Body of pancreas (tissue), 4 donors: ENCODE data around the gene TNRC6A. TPM values are rescaled to one million over a fixed set of nuclear protein-coding genes. Genes with fewer than 3 reads are reported as not detected.
"Not testable (repeated sequence)": the region's sequence is repeated elsewhere in the genome, so short reads cannot be mapped to it uniquely, and the experiment has no call there.

Experiments
- ATAC-seq: fragments of 150-250 bp; one replicate; pipeline ENCODE4 v1.9.1; 2016
- DNase-seq, 4 donors: peaks; one replicate each; pipeline ENCODE4 v3.0.0-alpha.2; 2019
- H3K27ac ChIP-seq, 4 donors: fragments of 200-600 bp; sonication (generic); 1 replicate in 3 of 4; 2 replicates in 1 of 4; pipeline versions ENCODE4 v1.5.1 to v1.6.1; 2016 to 2019; ENCODE audit warnings: mild to moderate bottlenecking in 1 of 4, mixed read lengths in 1 of 4, moderate library complexity in 1 of 4
- H3K27me3 ChIP-seq, 2 donors: fragments of 200-600 bp; sonication (generic); one replicate each; pipeline ENCODE4 v1.6.0; 2016; ENCODE audit warnings: mild to moderate bottlenecking in 1 of 2
- H3K36me3 ChIP-seq, 2 donors: fragments of 200-600 bp; sonication (generic); replicated peaks in 1 of 2; 2 replicates each; pipeline ENCODE4 v1.5.1; 2016; ENCODE audit warnings: low read depth in 2 of 2; ENCODE audit not compliant: insufficient read depth in 1 of 2
- H3K4me1 ChIP-seq: fragments of 200-600 bp; sonication (generic); one replicate; pipeline ENCODE4 v1.6.0; 2016
- H3K4me3 ChIP-seq, 2 donors: fragments of 200-600 bp; sonication (generic); 1 replicate in 1 of 2; 2 replicates in 1 of 2; pipeline ENCODE4 v1.5.1; 2016 to 2019
- H3K9me3 ChIP-seq, 3 donors: fragments of 200-600 bp; sonication (generic); 1 replicate in 2 of 3; 2 replicates in 1 of 3; pipeline ENCODE4 v1.5.1; 2016
- POLR2A ChIP-seq, 3 donors: fragments of 450-650 bp; IDR thresholded peaks; one replicate each; pipeline ENCODE4 v1.6.1; 2016; ENCODE audit warnings: antibody characterized with exemption in 3 of 3, mild to moderate bottlenecking in 2 of 3
- WGBS, 2 donors: methylation state at CpG; one replicate each; pipeline ENCODE4 v1.1.5; 2017; 5-methylcytosine and 5-hydroxymethylcytosine counted together
- intact Hi-C: fragments of 100-400 bp; cut with DNase I; formaldehyde crosslinking; loops from one replicate; pipeline ENCODE4 v1.15.1; 2023
- total RNA-seq, 2 donors: library from RNA; depleted of rRNA; stranded (reverse); fragments of >200 nt; gene quantifications; one replicate each; pipeline ENCODE4 v1.1.0, GENCODE V29; 2016
- TF ChIP-seq, protein P1 (sequence below), 7 experiments: fragments of 450-650 bp in 4 of 7; fragments of 200-600 bp in 3 of 7; sonication (generic) in 3 of 7; IDR thresholded peaks; one replicate each; pipeline ENCODE4 v1.5.1; 2016 to 2019; ENCODE audit warnings: antibody characterized with exemption in 7 of 7

Gene TNRC6A
- total RNA-seq, 2 donors from 2014 or later, result 46.1 to 82.2 TPM

DNA sequence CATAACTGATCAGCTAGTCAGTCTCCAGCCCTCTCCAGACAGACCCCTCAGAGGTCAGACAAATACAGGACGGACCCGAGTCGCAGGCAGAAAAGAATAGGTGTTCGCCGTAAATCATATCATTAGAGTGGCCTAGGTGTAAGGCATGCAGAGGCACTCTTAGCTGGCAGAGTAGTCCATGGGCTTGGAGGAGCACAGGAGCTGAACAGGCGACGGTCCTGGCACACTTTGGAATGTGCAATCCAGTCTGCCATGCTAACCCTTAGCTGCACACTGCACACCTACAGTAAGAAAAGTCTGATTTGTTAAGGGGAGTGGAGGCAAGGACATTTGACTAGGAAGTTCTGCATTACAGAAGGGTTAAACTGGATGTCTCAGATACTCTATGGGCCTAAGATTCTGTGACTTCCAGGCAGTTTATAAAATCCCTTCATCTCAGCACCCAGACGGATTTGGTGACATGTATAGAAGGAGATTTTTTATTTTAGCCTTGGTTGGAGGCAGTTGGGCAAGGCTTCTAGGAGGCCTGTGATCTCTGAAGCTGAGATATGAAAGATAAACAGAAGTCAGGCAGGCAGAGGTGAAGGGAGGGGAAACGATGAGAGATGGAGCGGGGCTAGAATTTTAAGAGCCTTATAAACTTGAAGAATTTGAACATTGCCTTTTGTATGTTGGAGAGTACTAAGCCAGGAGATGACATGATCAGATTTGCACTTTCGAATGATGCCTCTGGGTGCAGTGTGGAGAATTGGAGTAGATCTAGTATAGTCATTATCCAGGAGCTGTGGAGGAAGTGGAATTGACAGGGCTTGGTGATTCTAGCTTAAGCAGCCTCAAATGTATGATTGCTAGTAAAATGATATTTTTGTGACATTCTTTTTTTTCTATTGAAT lies 81.7 kb downstream of the TNRC6A start:
- Histone ChIP-seq H3K27ac (no peak overlapping the region), H3K4me3 (no peak overlapping the region), H3K36me3 (peaks cover 22 to 58% of the 10 kb centered on the region in 2 donors), H3K27me3 (no peaks in the 10 kb centered on the region), H3K9me3 (no peaks in the 10 kb centered on the region), H3K4me1 (no peaks in the 10 kb centered on the region)
- TF ChIP-seq, protein P1, sequence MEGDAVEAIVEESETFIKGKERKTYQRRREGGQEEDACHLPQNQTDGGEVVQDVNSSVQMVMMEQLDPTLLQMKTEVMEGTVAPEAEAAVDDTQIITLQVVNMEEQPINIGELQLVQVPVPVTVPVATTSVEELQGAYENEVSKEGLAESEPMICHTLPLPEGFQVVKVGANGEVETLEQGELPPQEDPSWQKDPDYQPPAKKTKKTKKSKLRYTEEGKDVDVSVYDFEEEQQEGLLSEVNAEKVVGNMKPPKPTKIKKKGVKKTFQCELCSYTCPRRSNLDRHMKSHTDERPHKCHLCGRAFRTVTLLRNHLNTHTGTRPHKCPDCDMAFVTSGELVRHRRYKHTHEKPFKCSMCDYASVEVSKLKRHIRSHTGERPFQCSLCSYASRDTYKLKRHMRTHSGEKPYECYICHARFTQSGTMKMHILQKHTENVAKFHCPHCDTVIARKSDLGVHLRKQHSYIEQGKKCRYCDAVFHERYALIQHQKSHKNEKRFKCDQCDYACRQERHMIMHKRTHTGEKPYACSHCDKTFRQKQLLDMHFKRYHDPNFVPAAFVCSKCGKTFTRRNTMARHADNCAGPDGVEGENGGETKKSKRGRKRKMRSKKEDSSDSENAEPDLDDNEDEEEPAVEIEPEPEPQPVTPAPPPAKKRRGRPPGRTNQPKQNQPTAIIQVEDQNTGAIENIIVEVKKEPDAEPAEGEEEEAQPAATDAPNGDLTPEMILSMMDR (IDR thresholded peaks at IDR 0.05), result no peak
- TF ChIP-seq POLR2A (IDR thresholded peaks at IDR 0.05), result no peak
- intact Hi-C loops, result no loop called here
- 73 to 76% methylated on average over 11 of the region's 11 CpGs for WGBS, 2 donors
- ATAC-seq (no peak), DNase-seq (no peak)

GRCh38 chr16:24812813-24813212 lies 83.4 kb downstream of the TNRC6A start:
- ATAC-seq, H3K4me1 ChIP-seq, intact Hi-C loops, H3K9me3 ChIP-seq, H3K27ac ChIP-seq, H3K27me3 ChIP-seq, DNase-seq, H3K4me3 ChIP-seq: not testable (repeated sequence)
- WGBS, 2 donors, result 72 to 82% methylated on average over 6 of the region's 6 CpGs
- H3K36me3 ChIP-seq, result peaks cover 16 to 61% of the 10 kb centered on the region in 2 donors

DNA sequence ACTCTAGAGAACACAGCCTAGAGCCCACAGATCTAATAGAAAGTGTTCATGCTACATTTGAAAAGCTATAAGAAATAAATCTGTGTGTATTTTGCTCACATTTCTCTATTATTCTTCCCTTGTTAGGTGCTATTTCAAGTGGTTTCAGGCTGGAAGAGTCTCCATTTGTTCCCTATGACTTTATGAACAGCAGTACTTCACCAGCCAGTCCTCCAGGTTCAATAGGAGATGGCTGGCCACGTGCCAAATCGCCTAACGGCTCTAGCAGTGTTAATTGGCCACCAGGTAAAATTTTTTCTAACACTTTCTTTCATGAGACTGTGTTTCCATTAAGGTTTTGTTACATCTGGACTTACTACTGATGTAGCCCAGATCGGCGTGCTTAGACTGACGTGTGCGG lies 85.6 kb downstream of the TNRC6A start:
- Histone ChIP-seq H3K27ac (no peak overlapping the region), H3K4me1 (no peaks in the 10 kb centered on the region), H3K4me3 (no peak overlapping the region), H3K36me3 (peaks cover 15 to 62% of the 10 kb centered on the region in 2 donors), H3K9me3 (no peaks in the 10 kb centered on the region), H3K27me3 (no peaks in the 10 kb centered on the region)
- TF ChIP-seq, protein P1 (IDR thresholded peaks at IDR 0.05), result no peak
- TF ChIP-seq POLR2A (IDR thresholded peaks at IDR 0.05), result no peak
- peak in 1 of 4 donors; percentile 28 for DNase-seq
- ATAC-seq, result no peak
- intact Hi-C loops, result no loop called here
- 69 to 71% methylated on average over 7 of the region's 7 CpGs for WGBS, 2 donors

GRCh38 chr16:24816688-24817087 lies 87.2 kb downstream of the TNRC6A start:
- Histone ChIP-seq H3K4me3 (no peak overlapping the region), H3K4me1 (no peaks in the 10 kb centered on the region), H3K27ac (no peak overlapping the region), H3K36me3 (peaks cover 23 to 60% of the 10 kb centered on the region in 2 donors), H3K27me3 (no peaks in the 10 kb centered on the region), H3K9me3 (no peaks in the 10 kb centered on the region)
- DNase-seq, result no peak
- no peak for ATAC-seq
- intact Hi-C loops, result no loop called here
- TF ChIP-seq POLR2A (IDR thresholded peaks at IDR 0.05), result no peak
- TF ChIP-seq, protein P1 (IDR thresholded peaks at IDR 0.05), result no peak
- WGBS, 2 donors, result 84 to 85% methylated on average over 6 of the region's 6 CpGs

DNA sequence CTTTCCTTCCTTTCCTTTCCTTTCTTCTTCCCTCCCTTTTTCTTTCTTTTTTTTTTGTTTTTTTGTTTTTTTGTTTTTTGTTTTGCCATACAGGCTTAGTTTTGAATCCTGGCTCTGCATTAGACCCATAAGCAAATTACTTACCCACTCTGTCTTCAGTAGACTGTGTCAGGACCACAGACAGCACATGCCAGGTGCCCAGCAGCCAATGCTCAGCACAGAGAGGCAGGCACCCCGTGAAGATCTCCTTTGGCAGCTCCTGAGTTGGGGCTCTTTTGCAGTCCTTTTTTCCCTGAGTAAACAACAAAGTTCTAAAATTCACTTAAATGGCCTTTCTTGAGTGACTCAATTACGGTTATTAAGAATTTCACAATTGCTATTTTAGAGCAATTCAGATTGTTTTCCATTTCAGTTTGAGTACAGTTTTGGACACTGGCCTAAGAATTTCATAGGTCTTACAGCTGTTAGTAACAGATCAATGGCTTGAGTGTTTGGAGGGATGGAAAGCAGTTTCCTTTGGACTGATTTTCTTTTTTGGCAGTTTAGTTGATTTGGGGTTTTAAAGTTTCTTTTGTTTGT lies 90.1 kb downstream of the TNRC6A start:
- WGBS, 2 donors, result 75 to 76% methylated on average over 2 of the region's 2 CpGs
- H3K4me1 ChIP-seq, result no peaks in the 10 kb centered on the region
- H3K27ac ChIP-seq, result no peak overlapping the region
- no peak overlapping the region for H3K4me3 ChIP-seq
- TF ChIP-seq POLR2A (IDR thresholded peaks at IDR 0.05), result no peak
- TF ChIP-seq, protein P1 (IDR thresholded peaks at IDR 0.05), result no peak
- no peak for ATAC-seq
- no peak for DNase-seq
- H3K27me3 ChIP-seq, result no peaks in the 10 kb centered on the region
- peaks cover 28 to 61% of the 10 kb centered on the region in 2 donors for H3K36me3 ChIP-seq
- no peaks in the 10 kb centered on the region for H3K9me3 ChIP-seq
- intact Hi-C loops, result no loop called here
